ENCODE results near the gene PLEKHG4.

The PLEKHG4 gene

GRCh38 chr16:67284699-67285646 lies 5.6 kb downstream of the PLEKHG4 start:
- peak; percentile 38 for DNase-seq (ENCODE audit: low spot score)

GRCh38 chr16:67286441-67287235 lies 7.3 kb downstream of the PLEKHG4 start:
- DNase-seq (ENCODE audit: low spot score) = no peak

DNA sequence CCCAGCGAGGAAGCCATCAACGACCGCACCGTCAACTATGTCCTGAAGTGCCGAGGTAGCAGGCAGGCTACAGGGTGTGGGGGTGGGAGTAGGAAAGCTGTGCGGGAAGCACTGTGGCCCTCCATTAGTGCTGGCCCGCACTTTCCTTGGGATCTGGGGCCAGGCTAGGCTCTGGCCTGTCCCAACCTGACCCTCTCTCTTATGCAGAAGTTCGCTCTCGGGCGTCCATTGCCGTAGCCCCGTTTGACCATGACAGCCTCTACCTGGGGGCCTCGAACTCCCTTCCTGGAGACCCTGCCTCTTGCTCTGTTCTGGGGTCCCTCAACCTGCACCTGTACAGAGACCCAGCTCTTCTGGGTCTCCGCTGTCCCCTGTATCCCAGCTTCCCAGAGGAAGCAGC lies 8.6 kb downstream of the PLEKHG4 start:
- no peak for DNase-seq (ENCODE audit: low spot score)

- DNase-seq (ENCODE audit: low spot score) = no peak
These were observed 12.1 kb downstream of the PLEKHG4 start for GRCh38 chr16:67291461-67291860.

GRCh38 chr16:67294171-67294757 lies 14.9 kb downstream of the PLEKHG4 start:
- no peak for DNase-seq (ENCODE audit: low spot score)

GRCh38 chr16:67294938-67295361 lies 15.6 kb downstream of the PLEKHG4 start:
- DNase-seq (ENCODE audit: low spot score) = no peak

DNA sequence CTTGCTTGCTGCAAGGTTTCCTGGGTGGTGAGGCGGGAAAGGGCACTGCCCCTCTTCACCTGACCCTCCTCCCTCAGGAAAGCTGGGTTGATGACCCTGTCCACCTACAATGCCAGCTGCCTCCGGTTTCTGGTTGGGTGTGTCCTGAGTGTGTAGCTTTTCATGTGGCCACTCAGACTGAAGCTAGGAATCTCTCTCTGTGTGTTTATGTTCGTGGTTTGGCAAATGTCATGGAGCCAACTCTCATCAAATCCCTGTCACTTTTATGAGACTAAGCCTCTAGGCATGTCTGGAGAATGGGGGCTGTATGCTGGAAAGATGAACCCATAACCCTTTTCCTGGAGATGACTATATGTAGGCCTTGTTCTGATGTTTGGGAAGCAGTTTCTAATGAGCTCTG lies 17.1 kb downstream of the PLEKHG4 start:
- no peak for DNase-seq (ENCODE audit: low spot score)

DNA sequence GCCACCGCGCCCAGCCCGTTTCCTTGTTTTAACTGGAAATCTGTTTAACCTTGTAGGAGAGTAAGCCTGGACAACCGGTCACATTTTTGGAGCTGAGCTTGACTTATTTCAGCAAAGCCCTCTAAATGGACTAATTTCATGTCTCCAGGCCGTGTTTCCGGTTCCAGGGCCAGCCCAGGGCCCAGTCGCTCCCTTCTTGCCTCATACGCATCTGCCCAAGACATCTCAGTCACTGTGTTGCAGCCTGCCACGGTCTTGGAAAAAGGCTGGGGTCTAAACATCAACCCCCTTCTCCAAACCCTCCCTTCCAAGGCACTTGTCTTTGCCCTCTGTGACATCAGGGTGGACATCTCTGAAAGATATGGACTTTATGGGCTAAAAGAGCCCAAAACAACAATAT lies 18.9 kb downstream of the PLEKHG4 start:
- DNase-seq (ENCODE audit: low spot score) = no peak

- no peak for DNase-seq (ENCODE audit: low spot score)
These were observed 19.9 kb downstream of the PLEKHG4 start for GRCh38 chr16:67299269-67299668.

DNA sequence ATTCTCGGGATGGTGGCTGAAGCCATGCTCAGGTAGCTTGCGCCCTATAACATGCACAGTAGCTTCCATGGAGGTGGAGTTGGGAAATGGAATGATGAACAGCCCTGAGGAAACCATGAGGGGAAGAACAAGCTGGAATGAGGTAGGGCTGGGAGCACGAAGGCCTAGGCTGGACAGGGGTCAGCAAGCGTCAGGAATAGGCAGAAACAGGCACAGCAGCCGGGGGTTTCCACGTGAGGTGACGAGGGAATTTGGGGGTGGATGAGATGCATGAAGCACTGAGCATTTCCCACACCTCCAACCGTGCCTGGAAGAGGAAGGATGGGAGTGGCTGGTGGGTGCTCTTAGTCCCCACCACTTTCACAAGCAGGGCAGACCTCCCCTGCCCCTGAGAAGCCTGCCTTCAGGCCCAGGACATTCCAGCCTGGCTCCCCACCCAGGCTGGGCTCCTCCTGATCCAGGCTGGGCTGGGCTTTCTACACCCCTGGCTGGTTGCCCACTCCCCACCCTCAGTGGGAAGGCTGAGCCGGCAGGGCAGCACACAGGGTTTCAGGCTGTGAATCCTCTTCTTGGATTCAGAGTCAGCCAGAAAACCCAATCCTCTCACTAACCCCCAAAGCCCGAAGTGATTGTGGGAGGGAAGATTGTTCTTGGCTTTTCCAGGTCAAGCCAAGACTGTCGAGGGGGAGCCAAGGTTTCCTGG lies 21.9 kb downstream of the PLEKHG4 start:
- DNase-seq (ENCODE audit: low spot score) = no peak

- no peak for DNase-seq (ENCODE audit: low spot score)
These were observed 22.7 kb downstream of the PLEKHG4 start for GRCh38 chr16:67302076-67302475.

DNA sequence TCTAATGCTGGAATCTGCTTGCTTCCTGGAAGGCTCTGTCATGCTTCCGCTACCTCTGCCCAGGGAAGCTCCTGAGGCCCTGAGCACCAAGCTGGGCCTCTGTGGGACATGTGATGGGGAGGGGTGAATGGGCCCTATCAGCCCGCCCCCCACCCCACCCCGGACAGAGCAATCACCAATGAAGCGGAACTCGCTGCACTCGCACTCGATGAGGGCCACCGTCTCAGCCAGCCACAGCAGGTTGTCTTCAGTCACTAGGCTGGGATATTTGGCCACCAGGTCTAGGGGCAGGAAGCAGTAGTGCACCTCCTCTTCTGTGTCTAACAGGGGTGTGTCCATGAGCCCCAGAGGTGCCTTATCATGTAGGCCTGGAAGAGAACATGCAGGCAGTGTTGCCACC lies 23.6 kb downstream of the PLEKHG4 start:
- DNase-seq (ENCODE audit: low spot score) = no peak

DNA sequence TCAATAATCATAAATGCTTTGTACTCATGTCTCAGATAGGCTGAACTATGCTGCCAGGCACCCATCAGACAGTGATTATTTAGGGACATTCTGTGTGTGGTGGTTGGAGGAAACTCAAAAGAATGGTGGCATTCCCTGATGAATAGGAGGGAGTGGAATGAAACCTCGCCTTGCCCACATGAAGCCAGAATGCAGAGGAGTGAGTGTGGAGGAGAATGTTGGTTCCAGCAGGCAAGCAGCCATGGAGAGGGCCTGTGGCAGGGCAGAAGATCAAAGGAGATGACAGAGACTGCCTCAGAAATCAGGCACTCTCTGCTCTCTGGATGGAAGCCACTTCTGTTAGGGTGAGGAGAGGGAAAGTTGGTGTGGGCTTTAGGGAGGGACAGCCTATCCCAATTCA lies 24.7 kb downstream of the PLEKHG4 start:
- no peak for DNase-seq (ENCODE audit: low spot score)

DNA sequence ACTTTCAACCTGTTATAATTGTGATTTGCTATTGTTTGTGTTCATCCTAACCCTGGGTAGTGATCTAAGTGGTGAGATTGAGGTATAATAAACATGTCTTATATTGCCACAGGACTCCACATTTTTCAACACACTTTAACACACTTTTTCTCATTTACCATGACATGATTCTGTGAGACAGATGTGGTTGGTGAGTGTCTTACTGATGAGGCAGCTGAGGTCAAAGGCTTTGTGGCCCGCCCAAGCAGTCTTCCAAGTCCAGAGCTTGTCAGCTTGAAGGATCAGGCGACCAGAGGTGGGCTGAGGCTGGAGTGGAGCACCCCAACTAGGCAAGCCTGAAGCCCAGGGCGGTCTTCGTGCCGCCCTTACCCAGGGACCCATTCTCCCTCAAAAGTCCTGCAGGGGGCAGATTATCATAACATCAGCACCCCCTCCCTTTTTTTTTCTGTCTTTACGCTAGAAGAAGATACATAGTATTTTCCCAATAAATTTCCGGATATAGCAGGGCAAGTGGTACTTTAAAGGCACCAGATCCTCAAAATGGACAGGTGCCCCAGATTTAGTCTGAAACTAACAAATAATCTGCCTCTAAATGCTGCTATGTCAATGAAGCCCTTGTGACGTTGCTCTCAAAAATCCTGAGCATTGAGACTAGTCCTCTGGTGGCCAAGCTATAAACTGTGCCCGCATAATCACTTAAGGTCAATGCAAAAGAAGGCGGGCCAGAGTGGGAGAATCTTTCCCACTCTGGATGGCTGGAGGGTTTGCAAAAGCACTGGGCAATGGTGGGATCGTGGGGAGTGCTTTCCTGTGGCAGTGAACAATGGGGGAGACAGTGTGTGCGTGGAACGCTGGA lies 26.1 kb downstream of the PLEKHG4 start:
- no peak for DNase-seq (ENCODE audit: low spot score)

DNA sequence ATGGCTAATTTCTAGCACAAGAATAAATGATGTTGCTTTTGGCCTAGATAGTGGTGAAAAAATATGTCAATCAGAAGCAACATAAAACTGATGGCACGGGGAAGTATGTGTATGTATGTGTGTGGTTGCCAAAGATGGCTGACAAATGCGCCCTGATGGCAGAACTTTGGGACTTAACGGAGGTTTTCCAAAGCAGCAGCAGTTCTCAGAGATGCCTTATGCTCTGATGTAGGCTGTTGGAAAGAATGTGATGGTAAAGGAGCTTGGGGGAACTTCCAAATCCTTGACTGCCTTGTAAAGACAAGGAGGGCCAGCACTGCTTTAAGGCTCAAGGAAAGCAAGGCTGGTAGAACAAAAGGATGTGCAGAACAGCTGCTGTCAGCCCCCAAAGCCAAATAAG lies 31.2 kb downstream of the PLEKHG4 start:
- DNase-seq (ENCODE audit: low spot score) = no peak

DNA sequence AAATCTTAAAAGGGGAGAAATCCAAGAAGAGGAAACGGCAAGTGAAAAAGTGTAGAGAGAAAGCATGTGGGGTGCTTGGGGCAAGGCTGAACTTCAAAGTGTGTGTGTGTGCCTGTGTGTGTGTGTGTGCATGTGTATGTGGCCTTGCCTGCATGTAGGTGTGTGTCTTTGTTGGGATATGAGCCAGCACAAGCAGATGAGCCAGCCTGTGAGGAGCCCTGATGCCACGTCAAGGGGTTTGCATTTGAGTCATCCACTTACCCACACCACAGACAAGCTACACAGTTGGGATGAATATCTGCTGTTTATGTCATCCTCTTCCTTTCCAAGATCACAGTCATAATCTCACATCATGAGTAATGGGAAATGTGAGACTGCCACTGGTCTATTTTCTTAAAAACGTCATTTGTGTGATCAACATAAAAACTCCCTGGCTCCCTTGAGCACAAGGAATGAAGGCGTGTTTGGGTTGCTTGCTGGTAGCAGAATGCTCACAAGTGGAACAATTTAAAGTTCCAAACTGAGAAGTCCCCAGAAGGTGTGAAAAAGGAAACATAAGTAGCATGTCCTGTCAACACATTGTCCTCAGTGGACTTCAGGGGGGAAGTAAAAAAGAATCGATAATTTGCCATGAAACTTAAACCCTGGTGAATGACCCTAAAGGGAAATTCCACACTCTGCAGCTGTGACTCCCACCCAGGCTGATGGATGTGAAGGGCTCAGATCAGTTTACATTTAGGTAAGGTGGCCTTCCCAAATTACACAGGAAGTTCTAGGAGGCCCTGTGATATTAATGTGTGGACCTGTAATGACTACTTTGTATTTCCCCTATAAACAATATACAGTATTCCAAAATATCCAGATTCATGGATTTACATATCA lies 32.5 kb downstream of the PLEKHG4 start:
- no peak for DNase-seq (ENCODE audit: low spot score)

GRCh38 chr16:67312719-67313118 lies 33.4 kb downstream of the PLEKHG4 start:
- DNase-seq (ENCODE audit: low spot score) = no peak

DNA sequence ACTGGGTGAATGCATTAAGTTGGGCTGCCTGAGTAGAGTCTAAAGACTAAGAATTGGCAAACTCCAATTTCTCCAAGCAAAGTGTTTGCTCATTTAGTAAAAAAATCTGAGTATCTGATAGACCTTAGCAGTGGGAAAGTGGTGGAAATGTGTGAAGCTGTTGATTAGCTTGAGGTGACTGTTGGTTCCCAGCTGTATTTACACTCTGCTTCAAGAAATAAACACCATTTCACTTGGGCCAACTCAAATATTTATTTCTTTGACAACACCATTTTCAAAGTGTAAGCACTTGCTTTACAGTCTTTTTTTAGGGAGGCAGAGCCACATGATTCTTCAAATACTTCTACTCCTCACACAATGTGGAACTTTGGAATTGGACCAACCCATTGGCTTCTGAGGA lies 38.5 kb downstream of the PLEKHG4 start:
- DNase-seq (ENCODE audit: low spot score) = no peak

GRCh38 chr16:67326115-67326471 lies 46.8 kb downstream of the PLEKHG4 start:
- DNase-seq (ENCODE audit: low spot score) = no peak
